HG03175 (cell line): Measurements from ENCODE around the gene ZBTB3.
A peak's percentile ranks its signal among the peaks of the same experiment; 100 is the strongest.
"Not testable (repeated sequence)": the region's sequence is repeated elsewhere in the genome, so short reads cannot be mapped to it uniquely, and the experiment has no call there.

ENCODE experiments used
- ATAC-seq: cut with Tn5 transposase; IDR thresholded peaks from one replicate; pipeline ENCODE4 v1.9.1; 2021; ENCODE audit warnings: mild to moderate bottlenecking, moderate library complexity; ENCODE audit not compliant: unreplicated experiment

Gene ZBTB3

DNA sequence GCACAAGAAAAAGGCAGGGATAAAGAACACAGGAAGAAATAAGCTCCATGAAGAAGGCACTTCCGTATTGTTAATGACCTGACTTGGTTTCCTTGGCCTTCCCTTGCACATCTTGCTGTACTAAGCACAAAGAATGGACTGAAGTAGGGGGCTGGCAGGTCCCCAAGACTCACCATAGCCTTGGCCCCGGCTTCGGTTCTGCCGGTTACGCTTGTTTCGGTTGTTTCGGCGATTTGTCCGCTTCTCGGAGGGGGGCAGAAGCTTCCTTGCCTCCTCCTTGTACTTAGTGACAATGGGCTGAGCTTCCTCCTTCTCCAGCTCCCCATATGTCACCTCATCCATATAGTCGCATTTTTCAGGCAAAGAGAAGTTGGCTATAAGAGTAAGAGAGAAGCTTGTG is 37.1 kb downstream of the ZBTB3 start:
- ATAC-seq: no peak

DNA sequence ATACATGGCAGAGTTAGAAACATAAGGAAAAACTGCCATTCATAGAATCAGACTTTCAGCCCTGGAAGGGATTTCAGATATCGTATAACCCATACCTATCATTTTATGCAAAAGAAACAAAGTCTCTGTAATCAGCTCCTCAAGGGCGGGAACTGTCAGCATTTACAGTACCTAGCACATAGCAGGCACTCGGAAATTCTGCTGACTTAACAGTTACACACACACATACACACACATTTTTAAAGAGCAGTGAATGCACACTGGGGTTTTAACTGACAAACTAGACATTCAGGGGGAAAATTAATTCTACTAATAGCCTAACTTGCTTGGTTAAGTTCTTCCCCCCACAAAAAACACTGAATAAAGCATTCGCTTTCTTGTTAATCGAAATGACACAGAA is 37.8 kb downstream of the ZBTB3 start:
- no peak for ATAC-seq

DNA sequence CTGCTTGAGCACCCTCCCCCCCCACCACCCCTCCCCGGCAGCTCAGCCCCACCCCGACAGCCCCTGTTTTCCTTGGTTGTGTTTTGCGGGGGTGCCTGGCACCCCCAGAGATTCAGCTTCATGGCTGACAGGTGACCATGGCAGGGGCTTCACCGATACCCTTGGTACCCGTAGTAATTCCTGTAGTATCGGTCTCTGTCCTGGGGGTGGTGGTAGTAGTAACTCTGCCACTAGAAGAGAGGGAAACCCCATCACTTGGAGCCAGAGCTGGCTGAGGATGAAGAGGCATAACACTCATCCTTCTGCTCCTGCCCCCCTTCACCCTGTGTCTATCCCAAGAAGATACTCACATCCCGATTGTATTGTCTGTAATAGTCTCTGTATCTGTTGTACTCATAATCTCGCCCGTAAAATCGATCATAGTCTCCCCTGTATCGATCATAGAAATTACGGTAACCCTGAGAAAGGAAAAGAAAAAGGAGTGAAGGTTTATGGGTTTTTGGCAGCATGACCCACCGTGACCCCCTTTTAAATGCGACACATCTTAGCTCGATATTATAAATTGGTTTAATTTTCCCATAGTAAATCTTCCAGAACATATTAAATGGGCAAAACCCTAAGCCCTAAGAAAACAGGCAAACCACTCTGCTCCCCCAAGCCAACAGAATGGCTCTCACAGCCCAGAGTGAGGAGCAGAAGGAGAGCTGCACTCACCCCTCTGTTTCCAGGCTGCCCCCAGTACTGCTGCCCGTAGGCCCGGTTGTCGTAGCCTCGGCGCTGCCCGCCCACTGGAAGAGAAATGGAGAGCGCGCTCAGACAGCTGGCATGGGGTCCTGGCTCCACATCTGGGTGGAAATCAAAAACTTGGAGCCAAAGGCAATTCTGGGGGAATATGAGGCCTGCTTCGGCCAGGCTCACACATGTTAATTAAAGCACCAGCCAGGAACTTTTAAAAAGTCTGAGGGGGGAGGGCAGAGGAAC is 38.5 kb downstream of the ZBTB3 start:
- ATAC-seq: no peak

DNA sequence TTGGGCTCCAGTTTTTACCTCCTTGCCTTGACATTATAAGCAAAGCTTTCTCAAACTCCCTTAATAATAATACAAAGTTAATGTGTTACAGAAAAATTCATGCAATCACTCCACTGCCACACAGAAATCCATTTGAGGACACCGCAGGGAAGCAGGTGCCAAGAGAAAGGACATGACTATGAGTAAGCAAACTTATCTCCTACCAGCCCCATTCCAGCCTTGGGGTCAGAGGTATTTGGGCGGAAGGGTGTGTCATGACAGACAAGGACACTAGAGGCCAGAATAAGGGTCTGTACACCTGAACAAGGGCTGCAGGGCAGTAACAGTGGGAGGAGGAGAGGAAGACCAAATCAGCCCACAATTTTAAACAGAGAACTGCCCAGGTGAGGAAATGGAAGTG is 40.6 kb downstream of the ZBTB3 start:
- no peak for ATAC-seq

DNA sequence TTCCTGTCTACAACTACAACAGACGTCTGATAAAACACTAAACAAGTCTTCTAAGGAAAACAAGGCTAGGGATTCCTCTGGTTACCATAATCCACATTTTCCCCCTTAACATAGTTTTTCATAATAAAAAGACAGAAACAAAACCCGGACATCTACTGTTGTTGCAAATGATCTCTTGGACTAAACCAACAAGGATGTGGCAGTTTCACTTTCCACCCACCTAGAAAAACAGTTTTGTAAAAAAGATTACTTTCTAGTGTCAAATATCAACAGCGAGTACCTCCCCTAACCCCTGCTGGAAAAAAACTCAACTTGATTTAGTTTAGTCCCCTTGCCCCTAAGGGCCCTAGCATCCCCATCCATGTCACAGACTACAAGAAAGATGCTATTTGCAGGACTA is 41.1 kb downstream of the ZBTB3 start:
- no peak for ATAC-seq

DNA sequence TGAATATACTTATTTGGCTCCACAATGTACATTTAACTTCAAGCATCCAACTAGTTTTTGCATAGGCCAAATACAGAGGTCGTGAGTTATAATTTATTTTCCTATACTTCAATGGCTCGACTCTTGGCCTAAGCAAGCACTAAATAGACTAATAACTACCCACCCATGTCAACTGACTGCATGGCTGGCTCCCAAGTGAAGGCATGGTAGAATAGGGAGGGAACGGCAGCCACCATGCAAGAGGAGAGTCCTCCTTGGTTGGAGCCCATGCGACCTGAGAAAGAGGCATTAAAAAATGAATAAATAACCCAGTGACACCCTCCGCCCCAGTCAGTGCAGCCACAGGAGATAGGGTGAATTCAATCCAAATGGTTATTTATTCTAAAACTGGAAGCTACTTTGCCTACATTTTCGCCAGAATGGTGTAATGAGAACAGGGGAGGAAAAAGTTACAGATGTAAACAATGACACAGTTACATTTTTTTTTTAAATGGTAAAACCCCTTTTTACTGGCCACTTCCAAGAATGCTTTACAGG is 41.6 kb downstream of the ZBTB3 start:
- no peak for ATAC-seq

DNA sequence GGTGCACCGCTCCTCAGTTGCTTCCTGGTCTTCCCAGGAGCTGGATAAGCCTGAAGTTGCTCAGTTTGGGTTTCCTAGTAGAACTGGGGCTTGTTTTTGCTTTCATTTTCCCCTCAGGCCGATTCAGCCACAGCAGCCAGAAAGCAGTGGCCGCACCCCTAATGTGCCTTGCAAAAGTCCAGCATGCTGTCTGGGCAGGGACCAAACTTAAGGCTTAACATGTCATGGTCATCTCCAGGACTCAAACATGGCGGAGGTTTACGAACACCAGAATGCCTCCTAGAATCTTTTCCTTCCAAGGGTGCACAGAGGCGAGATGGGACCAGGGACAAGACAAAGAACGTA is 44.0 kb downstream of the ZBTB3 start:
- no peak for ATAC-seq

DNA sequence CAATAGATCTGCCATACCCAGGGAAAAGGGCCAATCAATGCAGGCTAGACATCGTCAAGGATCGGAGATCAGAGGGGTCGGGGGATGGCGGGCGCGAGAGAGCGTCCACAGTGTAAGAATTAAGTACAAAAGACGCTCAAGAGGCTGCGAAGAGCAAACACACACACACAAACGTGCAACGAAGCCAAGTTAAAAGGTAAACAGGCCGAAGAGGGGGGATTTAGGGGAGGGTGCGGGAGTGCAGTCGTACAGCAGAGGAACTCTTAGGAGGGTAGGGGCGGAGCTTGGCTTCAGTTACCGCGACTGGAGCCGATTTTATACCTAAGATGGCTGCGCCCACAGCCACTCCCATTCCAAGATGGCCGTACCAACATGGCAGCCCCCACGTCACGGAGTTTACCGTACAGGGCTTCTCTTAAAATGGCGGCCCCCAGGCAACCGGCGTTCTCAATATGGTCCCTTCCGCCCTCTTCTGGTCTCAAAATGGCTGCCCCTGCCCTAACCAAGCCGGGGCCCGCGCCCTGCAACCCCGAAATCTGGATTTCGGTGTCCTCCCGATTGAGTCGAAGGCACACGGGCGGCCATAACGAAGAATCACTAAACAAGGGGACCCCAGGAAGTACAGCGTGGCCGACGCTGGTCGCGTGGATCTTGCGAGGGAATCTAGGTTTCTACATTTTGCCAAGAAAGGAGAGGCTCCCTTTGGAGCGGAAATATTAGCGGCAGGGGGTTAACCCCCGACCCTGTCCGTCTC is 44.5 kb downstream of the ZBTB3 start:
- peak; percentile 78 for ATAC-seq

DNA sequence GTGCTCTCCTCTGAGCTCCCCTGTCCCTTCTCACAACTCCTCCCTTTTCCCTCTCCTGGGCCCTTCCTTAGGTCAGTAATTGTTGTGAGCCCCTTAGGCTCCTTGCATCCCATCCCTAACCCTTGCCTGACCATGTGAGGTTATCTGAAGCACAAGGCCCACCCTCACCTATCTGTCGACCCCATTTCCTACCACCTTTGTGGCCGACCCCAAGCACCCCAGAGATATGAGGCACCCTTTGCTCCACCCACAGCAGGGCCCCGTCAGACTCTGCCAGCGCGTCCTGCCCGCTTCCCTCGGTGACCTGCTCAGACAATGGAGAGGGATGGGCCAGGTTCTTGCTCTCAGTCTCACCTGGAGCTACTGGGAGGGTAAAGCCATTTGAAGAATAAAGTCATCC is 45.2 kb downstream of the ZBTB3 start:
- no peak for ATAC-seq

DNA sequence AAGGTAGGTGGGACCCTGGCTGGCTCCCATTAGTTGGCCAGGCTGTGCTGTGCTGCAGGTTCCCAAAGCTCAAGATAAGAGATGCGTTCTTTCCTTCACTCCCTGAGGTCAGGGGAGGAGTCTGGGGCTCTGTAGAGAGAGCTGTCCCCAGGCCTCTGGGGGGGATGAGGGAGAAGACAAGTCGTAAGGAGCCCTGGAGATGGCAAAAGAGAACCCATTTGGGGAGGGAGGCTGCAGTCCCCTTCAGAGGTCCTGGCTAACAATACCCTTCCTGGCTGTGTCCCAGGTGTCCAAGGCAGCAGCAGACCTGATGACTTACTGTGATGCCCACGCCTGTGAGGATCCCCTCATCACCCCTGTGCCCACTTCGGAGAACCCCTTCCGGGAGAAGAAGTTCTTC is 45.6 kb downstream of the ZBTB3 start:
- no peak for ATAC-seq

DNA sequence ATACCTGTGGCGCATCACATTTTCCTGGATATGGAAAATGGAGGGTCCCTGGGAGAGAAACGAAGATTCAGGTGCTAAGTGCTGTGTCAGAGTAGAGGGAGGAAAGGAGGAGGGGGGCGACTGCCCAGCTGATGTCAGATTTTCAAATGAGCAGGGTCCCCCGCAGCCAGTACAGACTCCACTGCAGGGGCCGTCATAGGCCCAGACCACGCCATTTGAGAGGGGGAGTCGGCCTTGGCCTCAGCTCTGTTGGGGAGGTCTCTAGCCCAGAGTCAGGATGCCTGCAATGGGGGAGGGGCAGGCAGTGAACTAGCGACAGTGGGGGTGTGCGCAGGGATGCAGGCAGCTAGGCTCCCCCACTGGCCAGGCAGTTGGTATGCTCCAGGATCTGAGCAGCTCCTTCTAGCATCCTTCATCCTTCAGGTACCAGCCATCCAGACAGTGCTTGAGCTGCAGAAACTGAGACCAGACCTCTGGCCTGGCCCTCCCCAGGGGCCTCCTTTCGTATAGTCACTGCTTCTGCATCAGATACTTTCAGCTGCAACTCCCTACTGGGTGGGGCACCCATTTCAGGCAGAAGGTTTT is 46.6 kb downstream of the ZBTB3 start, which contains the start of the genes BSCL2 and GNG3:
BSCL2 (minus strand) TSS at position 148 of the 585 bp plus-strand sequence. CDS start 229 bp downstream, outside the sequence.
GNG3 (plus strand) TSS at position 400 of the 585 bp plus-strand sequence. CDS start 620 bp downstream, outside the sequence.
- ATAC-seq: no peak

DNA sequence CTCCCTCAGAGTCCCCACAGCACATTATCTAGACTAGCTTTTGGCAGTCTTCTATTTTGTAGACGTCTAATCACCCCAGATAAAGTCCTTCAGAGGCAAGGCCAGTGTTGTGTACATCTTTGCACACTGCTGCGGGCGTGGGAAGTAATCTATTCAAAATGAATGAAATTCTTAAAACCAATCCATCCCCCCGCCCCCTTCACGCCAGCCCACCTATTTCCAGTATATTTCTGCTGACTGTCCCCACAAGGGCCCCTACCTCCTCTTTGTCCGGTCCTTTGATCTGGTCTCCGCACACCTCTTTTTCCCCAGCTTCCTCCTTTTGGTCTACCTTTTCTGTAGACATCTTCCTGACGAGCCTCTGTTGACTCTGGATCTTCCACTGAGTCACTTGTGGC is 47.1 kb downstream of the ZBTB3 start:
- ATAC-seq: no peak

DNA sequence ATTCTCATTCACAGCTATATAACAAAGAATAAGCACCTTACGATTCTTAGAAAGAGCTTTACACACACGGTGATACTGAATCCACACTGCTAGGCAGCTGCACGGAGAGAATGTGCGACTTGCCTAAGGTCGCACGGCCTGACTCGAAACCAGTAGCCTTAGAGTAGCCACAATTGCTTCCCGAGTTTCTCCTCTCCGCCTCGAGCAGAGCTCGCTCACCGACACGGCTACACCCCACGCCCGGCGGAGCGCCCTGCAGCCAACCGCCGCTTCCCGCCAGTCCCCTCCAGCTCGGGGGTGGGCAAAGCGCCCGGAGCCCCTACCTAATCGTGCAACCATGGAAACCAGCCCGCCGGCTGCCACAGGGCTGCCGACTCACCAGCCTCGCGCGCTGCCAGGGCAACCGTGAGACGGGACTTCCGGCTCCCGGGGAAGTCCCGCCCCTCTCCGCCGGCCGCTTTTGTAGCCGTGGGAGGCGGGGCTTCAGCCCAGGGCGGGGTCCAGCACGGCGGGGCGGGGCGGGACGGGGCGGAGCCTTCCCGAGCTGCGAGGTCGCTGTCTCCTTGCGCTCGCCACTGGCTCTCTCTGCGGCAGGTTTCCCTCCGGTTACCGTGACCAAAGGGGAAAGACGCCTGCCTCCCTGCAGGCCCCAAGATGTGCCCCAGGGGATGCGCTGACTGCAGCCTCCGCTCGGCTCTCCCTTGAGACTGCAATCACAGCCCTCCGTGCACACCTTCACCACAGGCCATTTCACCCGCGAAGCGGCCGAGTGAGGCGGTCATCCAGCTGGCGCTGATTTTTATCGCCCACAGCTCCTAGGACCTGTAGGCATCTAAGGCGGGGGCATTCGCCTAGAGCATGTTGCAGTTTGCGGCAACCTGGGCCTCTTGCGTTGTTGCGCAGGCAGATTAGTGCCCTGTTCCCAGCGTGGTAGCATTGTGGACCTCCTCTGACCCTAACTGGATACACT is 47.8 kb downstream of the ZBTB3 start:
- ATAC-seq: peak; percentile 53

DNA sequence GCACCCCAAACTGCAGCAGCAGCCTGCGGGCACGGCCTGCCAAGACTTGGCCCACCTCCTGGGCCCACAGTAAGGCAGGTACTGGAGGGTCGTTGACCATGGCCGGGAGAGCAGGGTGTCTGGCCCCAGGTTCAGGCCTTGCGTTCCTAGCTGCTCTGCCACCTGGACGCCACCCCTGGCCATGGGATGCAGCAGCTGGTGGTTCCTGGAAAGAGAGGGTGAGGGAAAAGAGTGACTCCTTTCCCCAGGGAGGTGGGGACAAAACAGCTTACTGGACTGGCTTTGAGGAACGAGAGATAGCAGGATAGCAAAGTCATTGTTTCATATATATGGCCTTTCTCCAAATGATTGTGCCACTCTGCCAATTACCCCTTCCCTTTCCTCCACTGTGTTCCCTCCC is 48.5 kb downstream of the ZBTB3 start:
- ATAC-seq: no peak

DNA sequence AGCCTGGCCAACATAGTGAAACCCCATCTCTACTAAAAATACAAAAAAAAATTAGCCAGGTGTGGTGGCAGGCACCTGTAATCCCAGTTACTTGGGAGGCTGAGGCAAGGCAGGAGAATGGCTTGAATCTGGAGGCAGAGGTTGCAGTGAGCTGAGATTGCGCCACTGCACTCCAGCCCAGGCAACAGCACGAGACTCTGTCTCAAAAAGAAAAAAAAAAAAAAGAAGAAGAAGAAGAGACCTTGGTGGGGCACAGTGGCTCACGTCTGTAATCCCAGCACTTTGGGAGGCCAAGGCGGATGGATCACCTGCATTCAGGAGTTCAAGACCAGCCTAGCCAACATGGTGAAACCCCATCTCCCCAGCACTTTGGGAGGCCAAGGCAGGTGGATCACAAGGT is 50.0 kb downstream of the ZBTB3 start:
- ATAC-seq: not testable (repeated sequence)

DNA sequence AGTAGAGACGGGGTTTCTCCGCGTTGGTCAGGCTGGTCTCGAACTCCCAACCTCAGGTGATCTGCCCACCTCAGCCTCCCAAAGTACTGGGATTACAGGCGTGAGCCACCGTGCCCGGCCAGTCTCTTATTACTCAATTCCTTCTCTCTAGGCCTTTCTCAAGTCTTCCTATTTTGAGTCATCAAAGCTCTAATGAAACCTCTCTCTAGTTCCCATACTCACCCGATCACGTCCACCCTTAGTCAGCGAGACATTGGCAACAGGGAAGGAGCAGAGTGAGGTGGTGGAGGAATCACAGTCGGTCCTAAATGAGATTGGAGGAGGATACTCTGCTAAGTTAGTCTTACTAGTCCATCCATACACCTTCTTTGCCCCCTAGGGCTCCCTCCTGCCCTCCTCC is 51.7 kb downstream of the ZBTB3 start:
- ATAC-seq: no peak
